CD4-positive, alpha-beta T cell treated with Interferon alpha-2 for 1 hour (primary cell): ENCODE data around the gene FAM13C.
"Not testable (repeated sequence)": the region's sequence is repeated elsewhere in the genome, so short reads cannot be mapped to it uniquely, and the experiment has no call there.

ENCODE experiments used
- DNase-seq, 2 donors: peaks; one replicate each; pipeline ENCODE4 v3.0.0-alpha.2; 2020 to 2022

Gene FAM13C

GRCh38 chr10:59362144-59362958, at the start of gene FAM13C:
TSS of gene FAM13C (minus strand) at chr10:59362549. CDS start at chr10:59362460, 89 bp downstream.
- DNase-seq: no peak

GRCh38 chr10:59405235-59405634, 42.9 kb upstream of the FAM13C start:
- no peak for DNase-seq

GRCh38 chr10:59400214-59400613, 37.9 kb upstream of the FAM13C start:
- DNase-seq: no peak

- not testable (repeated sequence) for DNase-seq
Observed at GRCh38 chr10:59399329-59399728, 37.0 kb upstream of the FAM13C start.

GRCh38 chr10:59397961-59398360, 35.6 kb upstream of the FAM13C start:
- no peak for DNase-seq

- no peak for DNase-seq
Observed at GRCh38 chr10:59395984-59396383, 33.6 kb upstream of the FAM13C start.

- no peak for DNase-seq
Observed at GRCh38 chr10:59393349-59393748, 31.0 kb upstream of the FAM13C start.

GRCh38 chr10:59391060-59391459, 28.7 kb upstream of the FAM13C start:
- no peak for DNase-seq

GRCh38 chr10:59388671-59388976, 26.3 kb upstream of the FAM13C start:
- no peak for DNase-seq

- no peak for DNase-seq
Observed at GRCh38 chr10:59387951-59388670, 25.8 kb upstream of the FAM13C start.

- no peak for DNase-seq
Observed at GRCh38 chr10:59384761-59385160, 22.4 kb upstream of the FAM13C start.

GRCh38 chr10:59383908-59384307, 21.6 kb upstream of the FAM13C start:
- no peak for DNase-seq

- DNase-seq: no peak
Observed at GRCh38 chr10:59383436-59383835, 21.1 kb upstream of the FAM13C start.

GRCh38 chr10:59382831-59383295, 20.5 kb upstream of the FAM13C start:
- DNase-seq: no peak

GRCh38 chr10:59381687-59382086, 19.3 kb upstream of the FAM13C start:
- no peak for DNase-seq

GRCh38 chr10:59376846-59377245, 14.5 kb upstream of the FAM13C start:
- DNase-seq: no peak

- DNase-seq: no peak
Observed at GRCh38 chr10:59375990-59376389, 13.6 kb upstream of the FAM13C start.

- DNase-seq: no peak
Observed at GRCh38 chr10:59374916-59375315, 12.6 kb upstream of the FAM13C start.

GRCh38 chr10:59373071-59373470, 10.7 kb upstream of the FAM13C start:
- DNase-seq: no peak

- DNase-seq: no peak
Observed at GRCh38 chr10:59372543-59372942, 10.2 kb upstream of the FAM13C start.

GRCh38 chr10:59366290-59366689, 3.9 kb upstream of the FAM13C start:
- no peak for DNase-seq

GRCh38 chr10:59363446-59363958, 1.2 kb upstream of the FAM13C start:
- DNase-seq: no peak

GRCh38 chr10:59362959-59363381, 621 bp upstream of the FAM13C start:
- DNase-seq: no peak

GRCh38 chr10:59361663-59362143, 646 bp downstream of the FAM13C start:
- DNase-seq: no peak
